Parathyroid adenoma (tissue), 2 donors: ENCODE measurements around the gene KRTAP17-1.
"Not testable (repeated sequence)": the region's sequence is repeated elsewhere in the genome, so short reads cannot be mapped to it uniquely, and the experiment has no call there.

Source experiments
- H2AFZ ChIP-seq: fragments of 300-600 bp; sonication (generic); one replicate; pipeline ENCODE4 v1.7.0; 2017; ENCODE audit warnings: antibody characterized with exemption, mild to moderate bottlenecking
- H3K27ac ChIP-seq: fragments of 300-600 bp; sonication (generic); one replicate; pipeline ENCODE4 v1.7.0; 2017
- H3K27me3 ChIP-seq: fragments of 300-600 bp; sonication (generic); one replicate; pipeline ENCODE4 v1.7.0; 2017; ENCODE audit warnings: low read length; ENCODE audit not compliant: control insufficient read depth, insufficient read depth
- H3K36me3 ChIP-seq: fragments of 300-600 bp; sonication (generic); one replicate; pipeline ENCODE4 v1.7.0; 2017; ENCODE audit warnings: low read length; ENCODE audit not compliant: control insufficient read depth, insufficient read depth
- H3K4me1 ChIP-seq: fragments of 300-600 bp; sonication (generic); one replicate; pipeline ENCODE4 v1.7.0; 2017; ENCODE audit warnings: control low read depth
- H3K4me2 ChIP-seq: fragments of 300-600 bp; sonication (generic); one replicate; pipeline ENCODE4 v1.7.0; 2017; ENCODE audit warnings: low read length
- H3K4me3 ChIP-seq: fragments of 300-600 bp; sonication (generic); one replicate; pipeline ENCODE4 v1.7.0; 2017; ENCODE audit warnings: low read depth, low read length
- H3K79me2 ChIP-seq: fragments of 300-600 bp; sonication (generic); one replicate; pipeline ENCODE4 v1.7.0; 2017; ENCODE audit warnings: control low read depth
- H3K9ac ChIP-seq: fragments of 300-600 bp; sonication (generic); one replicate; pipeline ENCODE4 v1.7.0; 2017; ENCODE audit warnings: mild to moderate bottlenecking
- H3K9me3 ChIP-seq: fragments of 300-600 bp; sonication (generic); one replicate; pipeline ENCODE4 v1.7.0; 2017; ENCODE audit warnings: low read length; ENCODE audit not compliant: control insufficient read depth
- CTCF ChIP-seq: fragments of 300-600 bp; sonication (generic); IDR thresholded peaks from one replicate; pipeline ENCODE4 v1.7.0; 2017; ENCODE audit warnings: antibody characterized with exemption, mild to moderate bottlenecking
- donor health status: primary hyperparathyroidism.

The KRTAP17-1 gene

GRCh38 chr17:41294016-41294415 lies 21.5 kb downstream of the KRTAP17-1 start:
- Histone ChIP-seq H3K9ac (no peak overlapping the region), H3K4me2 (no peak overlapping the region), H3K9me3 (no peaks in the 10 kb centered on the region), H3K4me3 (no peak overlapping the region), H3K36me3 (no peaks in the 10 kb centered on the region), H3K4me1 (no peaks in the 10 kb centered on the region), H3K27ac (no peak overlapping the region), H3K79me2 (no peaks in the 10 kb centered on the region), H3K27me3 (no peaks in the 10 kb centered on the region), H2AFZ (no peak overlapping the region)
- TF ChIP-seq CTCF: no peak

- H3K27me3 ChIP-seq: no peaks in the 10 kb centered on the region
- H3K36me3 ChIP-seq: no peaks in the 10 kb centered on the region
- no peak overlapping the region for H3K27ac ChIP-seq
- H3K9me3 ChIP-seq: no peaks in the 10 kb centered on the region
- H3K4me2 ChIP-seq: no peak overlapping the region
- no peaks in the 10 kb centered on the region for H3K79me2 ChIP-seq
- no peak overlapping the region for H3K4me3 ChIP-seq
- TF ChIP-seq CTCF: no peak
- no peaks in the 10 kb centered on the region for H3K4me1 ChIP-seq
- H2AFZ ChIP-seq: no peak overlapping the region
- no peak overlapping the region for H3K9ac ChIP-seq
Measured at GRCh38 chr17:41287050-41287449, 28.5 kb downstream of the KRTAP17-1 start.

GRCh38 chr17:41284546-41284945 lies 31.0 kb downstream of the KRTAP17-1 start:
- H3K27ac ChIP-seq: no peak overlapping the region
- H3K9ac ChIP-seq: no peak overlapping the region
- H3K4me1 ChIP-seq: no peaks in the 10 kb centered on the region
- H3K36me3 ChIP-seq: no peaks in the 10 kb centered on the region
- no peak overlapping the region for H3K4me2 ChIP-seq
- H3K9me3 ChIP-seq: no peaks in the 10 kb centered on the region
- no peak for TF ChIP-seq CTCF
- H3K27me3 ChIP-seq: no peaks in the 10 kb centered on the region
- H3K79me2 ChIP-seq: no peaks in the 10 kb centered on the region
- H2AFZ ChIP-seq: no peak overlapping the region
- no peak overlapping the region for H3K4me3 ChIP-seq

- no peak for TF ChIP-seq CTCF
- Histone ChIP-seq H3K27ac (no peak overlapping the region), H3K9ac (no peak overlapping the region), H3K36me3 (no peaks in the 10 kb centered on the region), H3K79me2 (no peaks in the 10 kb centered on the region), H3K4me1 (no peaks in the 10 kb centered on the region), H3K4me2 (no peak overlapping the region), H3K27me3 (no peaks in the 10 kb centered on the region), H3K4me3 (no peak overlapping the region), H2AFZ (no peak overlapping the region), H3K9me3 (no peaks in the 10 kb centered on the region)
Measured at GRCh38 chr17:41284043-41284442, 31.5 kb downstream of the KRTAP17-1 start.

- Histone ChIP-seq H3K4me3 (no peak overlapping the region), H3K79me2 (no peaks in the 10 kb centered on the region), H3K9ac (no peak overlapping the region), H3K4me1 (no peaks in the 10 kb centered on the region), H3K4me2 (no peak overlapping the region), H3K9me3 (no peaks in the 10 kb centered on the region), H3K27ac (no peak overlapping the region), H3K27me3 (no peaks in the 10 kb centered on the region), H3K36me3 (no peaks in the 10 kb centered on the region), H2AFZ (no peak overlapping the region)
- TF ChIP-seq CTCF: no peak
Measured at GRCh38 chr17:41278176-41278955, 37.1 kb downstream of the KRTAP17-1 start.

GRCh38 chr17:41275648-41276190 lies 39.8 kb downstream of the KRTAP17-1 start, which contains the start of gene KRTAP9-7:
Gene KRTAP9-7 (plus strand): TSS chr17:41275698. CDS start chr17:41275698, 0 bp downstream.
- H3K4me1 ChIP-seq, H3K79me2 ChIP-seq, H3K4me2 ChIP-seq, H3K27me3 ChIP-seq, H3K9ac ChIP-seq, H2AFZ ChIP-seq, H3K9me3 ChIP-seq, H3K27ac ChIP-seq, H3K4me3 ChIP-seq, H3K36me3 ChIP-seq: not testable (repeated sequence)
